ENCODE results near the gene DHODH.

Gene DHODH

DNA sequence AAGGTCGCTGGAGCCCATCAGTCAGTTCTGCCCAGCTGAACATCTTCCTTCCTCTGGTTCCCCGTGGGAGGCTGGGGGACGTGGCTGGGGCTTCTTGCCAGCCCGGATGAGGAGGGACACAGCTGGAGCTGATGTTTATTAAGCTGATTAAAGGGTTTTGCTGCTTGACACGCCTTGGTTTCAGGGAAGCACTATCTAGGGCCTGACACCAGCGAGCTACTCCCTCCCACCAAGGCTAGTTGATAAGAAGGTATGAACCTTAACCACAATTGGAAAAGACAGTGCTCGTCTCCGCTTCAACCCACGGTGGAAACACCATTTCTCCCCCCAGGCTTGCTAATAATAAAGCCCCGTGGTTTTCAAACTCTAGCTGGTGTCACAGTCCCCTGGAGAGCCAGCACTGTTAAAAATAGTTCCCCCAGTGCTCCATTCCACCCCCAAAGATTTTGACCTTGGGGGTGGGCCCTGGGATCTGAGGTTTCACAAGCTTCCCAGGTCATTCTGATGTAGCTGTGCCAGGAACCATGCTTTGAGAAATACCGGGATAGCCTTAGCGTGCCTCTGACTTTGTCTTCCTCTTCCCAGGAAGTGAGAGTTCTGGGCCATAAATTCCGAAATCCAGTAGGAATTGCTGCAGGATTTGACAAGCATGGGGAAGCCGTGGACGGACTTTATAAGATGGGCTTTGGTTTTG is 5.5 kb downstream of the DHODH start:
- DNase-seq (ENCODE audit: low read depth): no peak
- TF ChIP-seq, protein P1, sequence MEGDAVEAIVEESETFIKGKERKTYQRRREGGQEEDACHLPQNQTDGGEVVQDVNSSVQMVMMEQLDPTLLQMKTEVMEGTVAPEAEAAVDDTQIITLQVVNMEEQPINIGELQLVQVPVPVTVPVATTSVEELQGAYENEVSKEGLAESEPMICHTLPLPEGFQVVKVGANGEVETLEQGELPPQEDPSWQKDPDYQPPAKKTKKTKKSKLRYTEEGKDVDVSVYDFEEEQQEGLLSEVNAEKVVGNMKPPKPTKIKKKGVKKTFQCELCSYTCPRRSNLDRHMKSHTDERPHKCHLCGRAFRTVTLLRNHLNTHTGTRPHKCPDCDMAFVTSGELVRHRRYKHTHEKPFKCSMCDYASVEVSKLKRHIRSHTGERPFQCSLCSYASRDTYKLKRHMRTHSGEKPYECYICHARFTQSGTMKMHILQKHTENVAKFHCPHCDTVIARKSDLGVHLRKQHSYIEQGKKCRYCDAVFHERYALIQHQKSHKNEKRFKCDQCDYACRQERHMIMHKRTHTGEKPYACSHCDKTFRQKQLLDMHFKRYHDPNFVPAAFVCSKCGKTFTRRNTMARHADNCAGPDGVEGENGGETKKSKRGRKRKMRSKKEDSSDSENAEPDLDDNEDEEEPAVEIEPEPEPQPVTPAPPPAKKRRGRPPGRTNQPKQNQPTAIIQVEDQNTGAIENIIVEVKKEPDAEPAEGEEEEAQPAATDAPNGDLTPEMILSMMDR (IDR thresholded peaks at IDR 0.05; ENCODE audit: insufficient read depth, low read depth, low read length, missing control alignments): no peak
- H3K4me3 ChIP-seq (ENCODE audit: low read length): no peak overlapping the region

- no peak overlapping the region for H3K4me3 ChIP-seq (ENCODE audit: low read length)
- TF ChIP-seq, protein P1 (IDR thresholded peaks at IDR 0.05; ENCODE audit: insufficient read depth, low read depth, low read length, missing control alignments): no peak
- no peak for DNase-seq (ENCODE audit: low read depth)
Measured at GRCh38 chr16:72014675-72015074, 6.1 kb downstream of the DHODH start.

DNA sequence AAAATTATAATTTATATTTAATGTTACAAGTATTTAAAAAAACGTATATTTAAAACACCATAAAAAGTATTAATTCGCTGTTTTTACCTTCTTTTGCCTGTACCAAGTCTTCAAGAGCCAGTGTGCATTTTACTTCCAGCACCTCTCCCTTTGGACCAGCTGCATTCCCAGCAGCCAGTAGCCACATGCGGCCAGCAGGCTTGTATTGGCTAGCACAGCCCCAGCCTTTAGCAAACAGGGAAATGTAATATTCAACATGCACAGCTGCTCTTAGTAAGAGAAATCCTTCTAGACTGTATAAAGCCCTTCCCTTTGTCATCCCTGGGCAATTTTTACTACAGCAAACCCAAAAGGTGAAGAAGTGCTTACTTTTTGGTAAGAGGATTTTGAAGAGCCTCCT is 6.6 kb downstream of the DHODH start:
- no peak overlapping the region for H3K4me3 ChIP-seq (ENCODE audit: low read length)
- DNase-seq (ENCODE audit: low read depth): no peak
- TF ChIP-seq, protein P1 (IDR thresholded peaks at IDR 0.05; ENCODE audit: insufficient read depth, low read depth, low read length, missing control alignments): no peak

GRCh38 chr16:72018470-72018869 is 9.9 kb downstream of the DHODH start:
- TF ChIP-seq, protein P1 (IDR thresholded peaks at IDR 0.05; ENCODE audit: insufficient read depth, low read depth, low read length, missing control alignments): no peak
- H3K4me3 ChIP-seq (ENCODE audit: low read length): no peak overlapping the region
- DNase-seq (ENCODE audit: low read depth): no peak

GRCh38 chr16:72021043-72021442 is 12.5 kb downstream of the DHODH start:
- no peak overlapping the region for H3K4me3 ChIP-seq (ENCODE audit: low read length)
- TF ChIP-seq, protein P1 (IDR thresholded peaks at IDR 0.05; ENCODE audit: insufficient read depth, low read depth, low read length, missing control alignments): peak; percentile 39
- no peak for DNase-seq (ENCODE audit: low read depth)

DNA sequence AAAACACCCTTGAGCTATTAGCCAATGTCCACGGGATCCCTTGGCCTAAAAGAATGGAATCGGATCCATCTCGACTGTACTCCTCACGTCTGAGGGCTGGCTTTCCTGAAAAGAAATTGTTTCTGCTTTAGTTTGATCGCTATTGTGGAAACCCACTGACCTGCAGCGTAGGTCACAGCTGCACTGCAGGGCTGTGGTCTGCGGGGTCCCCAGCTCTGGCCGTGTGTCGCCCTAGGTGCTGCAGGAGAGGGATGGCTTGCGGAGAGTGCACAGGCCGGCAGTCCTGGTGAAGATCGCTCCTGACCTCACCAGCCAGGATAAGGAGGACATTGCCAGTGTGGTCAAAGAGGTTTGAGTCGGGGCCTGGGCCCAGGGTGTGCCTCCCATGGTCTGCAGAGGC is 13.6 kb downstream of the DHODH start:
- H3K4me3 ChIP-seq (ENCODE audit: low read length): no peak overlapping the region
- TF ChIP-seq, protein P1 (IDR thresholded peaks at IDR 0.05; ENCODE audit: insufficient read depth, low read depth, low read length, missing control alignments): no peak
- DNase-seq (ENCODE audit: low read depth): no peak

DNA sequence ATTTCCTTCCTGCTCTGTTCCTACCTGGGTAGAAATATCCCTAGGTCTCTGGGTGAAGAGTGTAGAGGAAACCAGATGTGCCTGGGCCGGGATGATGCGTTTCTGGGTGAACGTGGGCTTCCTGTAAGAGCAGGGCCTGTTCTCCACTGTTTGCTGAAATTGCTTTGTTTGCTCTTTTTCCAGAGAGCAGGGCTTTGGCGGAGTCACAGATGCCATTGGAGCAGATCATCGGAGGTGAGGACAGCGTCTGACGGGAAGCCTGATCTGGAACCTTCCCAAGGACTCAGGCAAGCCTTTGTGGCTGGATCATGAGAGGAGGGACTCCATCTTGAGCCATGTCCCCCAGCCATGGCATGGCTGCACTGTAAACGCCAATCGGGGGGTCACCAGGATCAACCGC is 15.4 kb downstream of the DHODH start:
- no peak overlapping the region for H3K4me3 ChIP-seq (ENCODE audit: low read length)
- DNase-seq (ENCODE audit: low read depth): no peak
- TF ChIP-seq, protein P1 (IDR thresholded peaks at IDR 0.05; ENCODE audit: insufficient read depth, low read depth, low read length, missing control alignments): no peak

All from epithelial cell of esophagus (primary cell).